HG03103 (cell line): Measurements from ENCODE around the gene FAM20C.

Experiments used
- ATAC-seq: cut with Tn5 transposase; IDR thresholded peaks from one replicate; pipeline ENCODE4 v1.9.1; 2021; ENCODE audit warnings: low read depth; ENCODE audit not compliant: unreplicated experiment

FAM20C gene

DNA sequence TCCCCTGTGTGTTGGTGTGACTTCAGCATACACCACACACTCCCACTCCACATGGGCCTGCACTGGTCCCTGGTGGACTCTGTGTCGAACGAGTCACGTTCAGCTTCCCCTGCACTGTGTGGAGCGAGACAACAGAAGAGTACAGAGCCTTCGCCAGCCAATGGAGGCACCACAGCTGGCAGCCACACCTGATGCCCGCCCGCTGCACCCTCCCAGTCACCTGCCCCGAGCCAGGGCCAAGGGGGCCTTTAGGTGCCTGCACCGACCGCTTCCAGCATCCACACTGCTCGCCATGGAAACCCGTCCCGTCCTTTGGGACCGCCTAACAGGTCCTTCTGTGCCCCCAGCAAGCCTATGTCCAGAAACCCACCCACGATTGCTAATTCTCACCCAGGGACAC lies 106.8 kb downstream of the FAM20C start:
- no peak for ATAC-seq

DNA sequence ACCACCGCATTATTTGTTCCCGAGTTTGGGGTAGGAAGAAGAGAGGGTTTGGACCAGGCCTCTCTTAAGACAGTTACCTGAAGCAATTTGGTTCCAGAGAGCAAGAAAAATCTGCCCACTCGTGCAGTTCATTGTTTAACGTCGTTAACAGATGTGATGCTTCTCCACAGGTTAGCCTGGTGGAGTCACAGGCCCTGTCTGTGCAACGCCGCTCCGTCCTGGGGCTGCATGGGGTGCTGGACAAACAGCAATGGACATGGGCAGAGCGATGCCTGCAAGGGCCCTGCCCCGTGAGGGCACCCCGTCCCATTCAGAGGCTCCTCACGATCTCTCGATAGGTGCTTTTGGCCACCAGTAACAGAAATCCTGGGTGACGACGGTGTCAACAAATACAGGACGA lies 107.3 kb downstream of the FAM20C start:
- no peak for ATAC-seq

DNA sequence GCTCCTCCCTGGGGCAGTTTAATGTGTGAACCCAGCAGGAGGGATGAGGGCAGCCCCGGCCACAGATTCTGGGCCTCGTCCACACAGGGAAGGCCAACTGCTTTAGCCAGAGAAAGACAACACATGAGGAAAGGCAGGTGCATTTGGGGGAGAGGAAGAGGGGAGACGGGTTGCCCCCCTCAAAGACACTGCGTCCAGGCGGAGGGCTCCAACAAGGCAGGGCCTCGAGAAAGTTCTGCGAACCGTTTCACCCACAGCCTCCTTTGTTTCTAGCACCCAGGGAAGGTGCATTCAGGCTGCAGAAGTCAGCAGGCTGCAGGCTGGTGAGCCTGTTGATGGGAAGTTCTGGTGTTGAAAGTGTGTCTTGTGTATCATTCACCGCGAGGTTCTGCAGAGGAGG lies 107.7 kb downstream of the FAM20C start:
- no peak for ATAC-seq

DNA sequence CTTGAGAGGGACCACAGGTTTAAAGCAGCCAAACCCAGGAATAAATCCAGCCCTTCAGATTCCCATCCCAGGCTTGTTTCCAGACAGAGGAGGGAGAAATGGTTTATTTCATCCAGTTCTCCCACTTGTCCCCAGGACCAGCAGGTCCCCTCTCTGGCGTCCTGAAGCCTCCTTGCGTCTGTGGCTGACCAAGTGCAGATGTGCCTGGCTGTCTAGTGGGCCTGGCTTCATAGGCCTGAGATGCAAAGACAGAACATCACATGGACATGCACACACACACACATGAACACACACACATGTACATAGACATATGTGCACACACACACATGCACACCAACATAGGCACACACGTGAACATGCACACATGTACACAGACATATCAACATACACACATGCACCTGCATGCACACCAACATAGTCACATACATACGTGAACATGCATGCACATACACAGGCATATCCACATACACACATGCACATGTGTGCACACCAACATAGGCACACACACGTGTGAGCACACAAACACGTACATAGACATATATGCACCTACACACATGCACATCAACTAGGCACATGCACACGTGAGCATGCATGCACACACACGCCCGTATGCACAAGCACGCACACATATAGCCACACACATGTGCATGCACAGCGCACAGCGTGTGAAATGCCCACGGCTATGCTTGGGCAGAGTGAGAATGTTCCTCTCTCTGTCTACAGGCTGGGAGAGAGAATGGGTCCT lies 108.3 kb downstream of the FAM20C start:
- ATAC-seq, result no peak

DNA sequence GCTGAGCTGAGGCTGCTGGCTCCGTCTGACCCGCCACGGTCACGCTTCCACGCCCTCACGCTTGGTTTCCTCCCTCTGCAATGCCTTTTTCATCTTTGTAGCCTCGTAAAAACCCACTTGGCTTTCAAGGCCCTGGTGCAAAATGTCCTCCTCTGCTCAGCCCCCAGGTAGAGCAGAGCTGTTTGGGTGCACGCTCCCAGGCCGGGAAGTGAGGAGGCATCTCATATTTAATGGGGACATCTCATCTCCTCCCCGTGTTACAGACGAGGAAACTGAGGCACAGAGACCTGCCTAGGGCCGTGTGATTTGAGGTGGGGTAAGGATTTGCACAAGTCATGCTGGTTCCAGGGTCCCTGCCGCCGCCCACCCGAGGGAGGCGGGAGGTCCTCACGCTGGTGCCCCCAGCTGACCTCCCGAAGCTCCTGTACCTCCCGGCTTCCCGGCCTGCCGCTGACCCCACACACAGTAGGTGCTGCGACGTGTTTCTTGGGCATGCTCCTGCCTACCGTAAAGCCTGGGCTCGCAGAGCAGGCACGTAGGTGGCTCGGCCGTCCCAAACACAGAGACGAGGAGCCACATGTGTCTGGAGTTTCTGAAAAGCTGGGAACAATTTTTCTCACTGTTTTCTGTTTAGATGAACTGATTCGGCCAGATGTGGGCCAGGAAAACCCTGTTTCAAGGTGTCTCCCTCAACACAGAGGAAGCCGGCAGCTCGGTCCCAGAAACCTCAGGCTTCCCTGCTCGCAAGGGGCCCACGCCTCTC lies 109.1 kb downstream of the FAM20C start:
- ATAC-seq, result no peak

DNA sequence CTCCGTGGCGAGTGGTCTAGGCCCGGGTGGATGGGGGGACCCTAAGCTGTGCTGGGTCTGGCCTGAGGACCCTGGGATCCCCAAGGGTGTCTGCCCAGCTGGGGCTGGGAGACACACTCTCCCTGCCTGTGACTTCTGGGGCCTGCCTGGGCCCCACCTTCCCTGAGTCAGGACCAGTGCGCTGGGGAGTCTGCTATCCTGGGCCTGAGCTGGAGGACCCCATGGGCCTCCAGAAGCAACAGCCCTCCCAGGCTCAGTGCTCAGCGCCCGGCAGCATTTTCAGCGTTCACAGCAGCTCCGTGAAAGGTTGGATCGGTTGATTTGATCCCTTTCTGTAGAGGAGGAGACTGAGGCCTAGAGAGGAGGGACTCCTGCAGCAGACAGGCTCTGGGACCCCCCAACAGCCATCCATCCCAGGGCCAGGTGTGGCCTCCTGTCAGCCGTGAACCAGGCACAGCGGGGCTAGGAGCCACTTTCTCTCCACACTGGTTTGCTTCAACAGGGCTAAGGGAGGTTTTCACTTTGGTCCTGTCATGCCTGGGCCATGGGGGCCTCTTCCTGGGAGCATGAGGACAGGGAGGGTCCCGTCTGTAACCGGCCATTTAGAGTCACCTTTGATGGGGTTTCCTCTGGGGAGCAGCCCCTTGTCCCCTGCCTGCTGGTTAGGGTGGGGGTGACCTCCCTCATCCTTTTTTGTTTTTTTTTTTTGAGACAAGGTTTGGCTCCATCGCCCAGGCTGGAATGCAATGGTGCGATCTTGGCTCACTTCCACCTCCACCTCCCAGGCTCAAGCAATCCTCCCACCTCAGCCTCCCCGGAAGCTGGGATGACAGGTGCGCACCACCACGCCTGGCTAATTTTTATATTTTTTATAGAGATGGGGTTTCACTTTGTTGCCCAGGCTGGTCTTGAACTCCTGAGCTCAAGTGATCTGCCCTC lies 110.0 kb downstream of the FAM20C start:
- no peak for ATAC-seq

DNA sequence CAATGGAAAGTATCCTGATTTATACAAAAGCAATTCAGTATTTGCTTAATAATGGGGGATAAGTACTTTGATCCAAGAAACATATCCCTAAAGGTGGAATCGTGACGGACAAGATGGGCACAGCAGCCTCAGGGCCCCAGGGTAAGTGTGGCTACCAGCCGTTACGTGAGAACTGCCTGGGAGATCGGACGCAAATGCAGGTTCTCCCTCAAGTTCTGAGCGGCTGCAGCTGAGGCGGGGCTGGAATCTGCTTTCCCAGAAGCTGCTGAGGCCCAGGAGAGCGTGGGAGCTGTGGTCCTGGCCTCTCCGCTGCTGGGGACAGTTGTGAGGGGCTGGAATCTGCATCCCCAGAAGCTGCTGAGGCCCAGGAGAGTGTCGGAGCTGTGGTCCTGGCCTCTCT lies 111.1 kb downstream of the FAM20C start:
- no peak for ATAC-seq

DNA sequence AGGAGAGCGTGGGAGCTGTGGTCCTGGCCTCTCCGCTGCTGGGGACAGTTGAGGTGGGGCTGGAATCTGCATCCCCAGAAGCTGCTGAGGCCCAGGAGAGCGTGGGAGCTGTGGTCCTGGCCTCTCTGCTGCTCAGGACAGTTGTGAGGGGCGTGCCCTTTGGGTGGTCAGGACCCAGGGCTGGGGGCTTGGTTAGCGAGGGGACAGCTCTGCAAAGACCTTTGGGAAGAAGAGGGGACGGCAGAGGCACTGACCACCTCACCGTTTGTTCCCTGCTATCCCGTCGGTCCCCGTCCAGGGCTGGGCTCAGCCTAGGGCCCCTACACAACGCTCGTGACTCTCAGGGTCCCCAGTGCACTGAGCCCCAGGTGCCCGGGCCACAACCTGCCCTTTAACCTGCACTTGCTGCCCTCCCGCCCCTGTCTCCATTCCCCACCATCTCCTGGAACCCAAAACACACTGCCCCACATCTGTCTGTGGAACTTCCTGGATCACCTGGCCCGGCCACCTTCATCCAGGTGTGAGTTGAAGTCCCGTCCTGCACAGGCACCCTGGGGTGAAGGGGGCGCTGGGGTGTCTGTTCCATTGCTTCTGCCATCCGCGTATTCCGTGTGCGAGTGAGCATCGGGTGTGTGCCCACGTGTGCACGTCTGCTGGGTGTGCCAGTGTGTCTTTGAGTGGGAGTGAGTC lies 111.7 kb downstream of the FAM20C start:
- no peak for ATAC-seq

DNA sequence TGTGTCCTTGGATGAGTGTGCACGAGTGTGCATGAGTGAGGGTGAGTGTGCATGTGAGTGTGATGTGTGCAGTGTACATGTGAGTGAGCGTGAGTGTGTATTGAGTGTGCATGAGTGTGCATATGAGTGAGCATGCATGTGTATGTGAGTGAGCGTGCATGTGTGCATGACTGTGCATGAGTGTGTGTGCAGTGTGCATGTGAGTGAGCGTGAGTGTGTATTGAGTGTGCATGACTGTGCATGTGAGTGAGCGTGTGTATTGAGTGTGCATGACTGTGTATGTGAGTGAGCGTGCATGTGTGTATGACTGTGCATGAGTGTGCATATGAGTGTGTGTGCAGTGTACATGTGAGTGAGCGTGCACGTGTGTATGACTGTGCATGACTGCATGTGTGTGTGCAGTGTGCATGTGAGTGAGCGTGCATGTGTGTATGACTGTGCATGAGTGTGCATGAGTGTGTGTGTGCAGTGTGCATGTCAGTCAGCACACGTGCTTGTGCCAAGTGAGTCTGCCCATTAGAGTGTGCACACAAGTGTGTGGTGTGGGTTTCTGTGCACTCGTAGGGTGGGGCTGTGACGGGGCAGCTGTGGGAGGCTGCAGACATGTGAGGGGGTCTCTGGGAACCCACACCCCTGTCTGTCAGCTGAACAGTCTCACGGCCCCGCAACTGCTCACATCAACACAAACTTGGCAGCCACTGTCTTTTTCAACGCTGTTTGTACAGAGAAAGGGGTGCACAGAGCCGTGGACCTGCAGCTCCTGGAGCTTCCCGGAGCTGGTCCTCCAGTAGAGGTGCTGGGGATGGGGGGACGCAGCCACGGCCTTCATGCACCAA lies 112.4 kb downstream of the FAM20C start:
- ATAC-seq, result no peak

DNA sequence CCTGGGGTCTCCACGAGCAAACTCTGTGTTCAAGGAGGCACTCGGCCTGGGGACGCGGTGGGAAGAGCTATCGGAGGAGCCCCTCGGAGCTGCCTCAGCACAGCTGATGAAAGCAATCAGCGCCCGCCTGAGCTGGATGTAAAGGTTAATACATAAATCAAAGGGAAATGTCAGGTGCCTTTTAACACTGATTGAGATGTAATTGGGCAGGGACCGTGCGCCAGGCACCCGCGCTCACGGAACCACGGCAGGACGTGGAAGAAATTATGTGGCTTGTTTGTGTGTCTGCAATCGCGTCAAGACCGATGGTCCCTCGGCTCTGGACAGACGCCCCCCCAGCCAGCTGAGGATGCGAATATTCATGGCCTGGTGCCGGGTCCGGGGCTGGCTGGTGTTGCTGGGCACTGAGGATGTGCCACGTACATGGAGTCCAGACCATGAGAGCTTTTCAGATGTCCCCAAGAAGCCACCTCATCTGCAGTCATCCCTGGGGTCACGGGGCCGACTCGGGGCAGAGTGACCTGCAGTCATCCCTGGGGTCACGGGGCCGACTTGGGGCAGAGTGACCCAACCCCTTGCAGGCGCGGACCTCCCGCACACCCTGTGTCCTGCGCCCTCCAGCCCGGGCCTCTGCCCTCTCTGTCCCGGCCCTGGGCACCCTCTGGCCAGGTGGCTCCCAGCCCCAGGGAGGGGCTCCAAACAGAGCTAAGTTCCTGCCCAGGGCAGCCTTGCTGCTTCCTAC lies 113.2 kb downstream of the FAM20C start:
- no peak for ATAC-seq

DNA sequence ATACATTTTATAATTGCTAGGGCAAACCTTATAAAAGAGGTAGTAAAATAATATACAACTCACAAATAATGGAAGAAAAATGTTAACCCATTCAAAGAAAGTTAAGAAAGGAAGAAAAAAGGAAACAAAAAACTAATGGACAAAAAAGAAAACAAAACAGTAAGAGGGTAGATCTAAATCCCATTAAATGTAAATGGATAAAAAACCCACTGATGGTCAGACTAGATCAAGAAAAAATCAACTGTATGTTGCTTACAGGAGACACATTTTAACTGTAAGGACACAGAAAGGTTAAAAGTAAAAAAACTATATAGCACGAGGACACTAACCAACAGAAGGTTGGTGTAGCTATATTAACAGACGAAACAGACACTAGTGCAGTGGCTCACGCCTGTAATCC lies 115.6 kb downstream of the FAM20C start:
- ATAC-seq, result no peak

DNA sequence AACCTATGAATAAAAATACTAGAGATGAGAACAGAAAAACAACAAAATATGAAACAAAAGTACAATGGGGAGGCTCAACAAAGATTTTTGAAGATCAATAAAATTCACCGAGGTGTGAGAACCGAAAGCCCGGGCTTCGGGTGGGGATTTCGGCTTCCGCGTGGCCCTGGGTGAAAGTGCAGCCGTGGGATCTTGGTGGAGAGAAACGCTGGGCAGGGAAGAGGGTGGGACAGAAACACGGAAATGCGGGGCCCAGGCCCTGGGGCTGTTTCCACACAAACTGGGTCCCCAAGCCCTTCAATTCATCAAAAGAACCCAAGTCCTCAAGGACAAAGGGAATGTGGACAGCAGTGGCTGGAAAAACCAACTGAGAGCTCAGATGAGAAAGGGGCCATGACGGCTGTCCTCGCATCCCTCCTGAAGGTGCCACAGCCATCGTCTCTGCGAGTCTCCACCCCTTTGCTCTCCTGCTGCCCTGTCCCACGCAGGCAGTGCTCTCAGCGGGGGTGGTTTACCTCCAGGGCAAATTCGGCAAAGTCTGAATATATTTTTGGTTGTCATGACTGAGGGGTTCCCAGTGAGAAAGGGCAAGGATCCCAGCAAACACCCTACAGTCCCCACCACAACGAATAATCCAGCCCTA lies 117.3 kb downstream of the FAM20C start:
- ATAC-seq, result no peak
